Muscle layer of colon (tissue), 2 donors: Measurements from ENCODE around the gene LRRC49.
"Not testable (repeated sequence)": the region's sequence is repeated elsewhere in the genome, so short reads cannot be mapped to it uniquely, and the experiment has no call there.

Experiments used
- H3K27ac ChIP-seq: one replicate; pipeline ENCODE4 v1.7.0; 2013; ENCODE audit warnings: low read depth, mild to moderate bottlenecking, low read length, moderate library complexity
- H3K27me3 ChIP-seq, 2 donors: one replicate each; pipeline ENCODE4 v1.7.0; 2013; ENCODE audit warnings: low read length in 2 of 2, mild to moderate bottlenecking in 2 of 2; ENCODE audit not compliant: insufficient read depth in 2 of 2, control insufficient read depth in 1 of 2
- H3K36me3 ChIP-seq: one replicate; pipeline ENCODE4 v1.7.0; 2013; ENCODE audit warnings: mild to moderate bottlenecking, low read length; ENCODE audit not compliant: insufficient read depth
- H3K4me1 ChIP-seq: one replicate; pipeline ENCODE4 v1.7.0; 2013; ENCODE audit warnings: mild to moderate bottlenecking, low read length; ENCODE audit not compliant: insufficient read depth
- H3K4me3 ChIP-seq, 2 donors: one replicate each; pipeline ENCODE4 v1.7.0; 2013; ENCODE audit warnings: low read length in 2 of 2, low read depth in 1 of 2, mild to moderate bottlenecking in 1 of 2, moderate library complexity in 1 of 2
- H3K9ac ChIP-seq: one replicate; pipeline ENCODE4 v1.7.0; 2013; ENCODE audit warnings: low read length
- H3K9me3 ChIP-seq: one replicate; pipeline ENCODE4 v1.7.0; 2013; ENCODE audit warnings: mild to moderate bottlenecking, low read length
- donor health status: abdominal sarcoma.
- donor health status: Adenocarcinoma of cecum.

The LRRC49 gene

GRCh38 chr15:70963199-70963598 lies 70.6 kb downstream of the LRRC49 start:
- no peaks in the 10 kb centered on the region for H3K27me3 ChIP-seq
- H3K4me3 ChIP-seq: no peak overlapping the region
- H3K27ac ChIP-seq: no peak overlapping the region

DNA sequence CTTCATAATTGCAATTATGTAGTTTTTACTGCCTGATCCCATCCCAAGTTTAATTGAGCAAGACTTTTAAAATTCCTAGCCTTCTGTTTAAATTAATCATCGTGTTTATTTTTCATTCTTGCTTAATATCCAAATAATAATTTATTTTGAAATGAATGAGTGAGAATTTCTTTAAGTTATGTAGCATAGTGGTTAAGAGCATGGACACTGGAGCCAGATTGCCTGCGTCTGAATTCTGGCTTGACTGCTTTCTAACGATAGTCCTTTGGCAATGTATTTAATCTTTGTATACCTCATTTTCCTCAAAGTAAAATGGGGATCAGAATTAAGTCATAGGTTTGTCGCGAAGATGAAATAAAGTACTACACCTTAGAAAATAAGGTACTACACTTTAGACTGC lies 71.4 kb downstream of the LRRC49 start:
- Histone ChIP-seq H3K4me1 (no peaks in the 10 kb centered on the region), H3K9me3 (no peaks in the 10 kb centered on the region), H3K9ac (no peak overlapping the region), H3K27ac (no peak overlapping the region), H3K27me3 (no peaks in the 10 kb centered on the region), H3K4me3 (no peak overlapping the region), H3K36me3 (no peaks in the 10 kb centered on the region)

More at GRCh38 chr15:70963199-70963598, 70.6 kb downstream of the LRRC49 start:
- Histone ChIP-seq H3K9ac (no peak overlapping the region), H3K36me3 (no peaks in the 10 kb centered on the region), H3K9me3 (no peaks in the 10 kb centered on the region), H3K4me1 (no peaks in the 10 kb centered on the region)

DNA sequence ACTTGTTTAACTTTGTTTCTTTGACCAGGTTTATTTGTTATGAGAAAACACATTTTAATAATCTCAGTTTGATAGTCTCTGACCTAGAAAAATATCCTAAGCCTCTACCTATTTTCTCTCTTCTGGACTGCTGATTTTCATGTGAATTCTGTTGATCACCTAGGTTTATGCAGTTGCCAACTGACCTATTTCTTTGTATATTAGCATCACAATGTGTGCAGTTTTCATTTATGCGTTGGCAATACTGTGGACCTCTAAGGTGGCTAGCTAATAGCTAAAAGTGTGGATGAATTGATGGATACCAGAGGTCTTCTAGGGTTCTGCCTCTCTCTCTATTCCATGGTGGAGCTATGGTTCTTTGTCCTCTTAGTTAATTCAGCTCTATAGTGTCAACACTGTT lies 72.1 kb downstream of the LRRC49 start:
- Histone ChIP-seq H3K4me1 (no peaks in the 10 kb centered on the region), H3K9ac (no peak overlapping the region), H3K36me3 (no peaks in the 10 kb centered on the region), H3K4me3 (no peak overlapping the region), H3K27ac (no peak overlapping the region), H3K27me3 (no peaks in the 10 kb centered on the region), H3K9me3 (no peaks in the 10 kb centered on the region)

GRCh38 chr15:70967646-70968045 lies 75.0 kb downstream of the LRRC49 start:
- Histone ChIP-seq H3K4me1 (no peaks in the 10 kb centered on the region), H3K4me3 (no peak overlapping the region), H3K27ac (no peak overlapping the region), H3K27me3 (no peaks in the 10 kb centered on the region), H3K9ac (no peak overlapping the region), H3K36me3 (no peaks in the 10 kb centered on the region), H3K9me3 (no peaks in the 10 kb centered on the region)

- H3K27me3 ChIP-seq: no peaks in the 10 kb centered on the region
- H3K9me3 ChIP-seq: no peaks in the 10 kb centered on the region
- H3K4me3 ChIP-seq: no peak overlapping the region
- H3K4me1 ChIP-seq: no peaks in the 10 kb centered on the region
- no peak overlapping the region for H3K27ac ChIP-seq
- H3K9ac ChIP-seq: no peak overlapping the region
- no peaks in the 10 kb centered on the region for H3K36me3 ChIP-seq
Observed at GRCh38 chr15:70974004-70974832, 81.6 kb downstream of the LRRC49 start.

- Histone ChIP-seq H3K36me3 (no peaks in the 10 kb centered on the region), H3K9me3 (no peaks in the 10 kb centered on the region), H3K4me3 (no peak overlapping the region), H3K27ac (no peak overlapping the region), H3K4me1 (no peaks in the 10 kb centered on the region), H3K9ac (no peak overlapping the region), H3K27me3 (no peaks in the 10 kb centered on the region)
Observed at GRCh38 chr15:70976851-70977250, 84.2 kb downstream of the LRRC49 start.

DNA sequence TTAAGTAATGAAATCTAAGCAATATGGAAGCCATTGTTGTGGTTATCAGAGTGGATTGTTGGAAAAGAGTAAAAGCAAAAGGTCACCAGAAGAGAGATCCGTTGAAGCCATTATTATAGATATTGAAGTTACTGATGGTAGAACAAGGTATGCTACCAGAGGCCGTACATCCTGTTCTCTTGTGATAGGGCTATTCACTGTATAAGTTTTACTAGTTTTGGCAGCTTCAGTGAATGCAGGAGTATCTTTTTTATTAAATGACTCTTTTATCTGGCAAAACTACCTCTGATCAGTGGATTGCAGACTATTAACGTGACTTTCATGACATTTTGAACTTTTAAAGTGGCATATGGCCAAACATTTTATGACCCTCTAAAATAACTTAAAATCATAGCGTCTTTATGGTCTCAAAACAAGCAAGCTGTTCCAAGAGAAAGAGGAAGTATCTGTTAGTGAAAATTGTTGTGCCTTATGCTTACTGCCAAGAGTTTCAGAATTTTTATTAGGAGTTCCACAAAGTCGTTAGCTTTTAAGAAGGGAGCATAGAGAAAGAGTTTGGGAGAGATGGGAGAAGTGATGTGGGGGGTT lies 102.9 kb downstream of the LRRC49 start:
- Histone ChIP-seq H3K27ac (no peak overlapping the region), H3K27me3 (no peaks in the 10 kb centered on the region), H3K36me3 (peaks cover 8% of the 10 kb centered on the region), H3K9me3 (peaks cover 8% of the 10 kb centered on the region), H3K9ac (no peak overlapping the region), H3K4me1 (peaks cover 3% of the 10 kb centered on the region), H3K4me3 (no peak overlapping the region)

DNA sequence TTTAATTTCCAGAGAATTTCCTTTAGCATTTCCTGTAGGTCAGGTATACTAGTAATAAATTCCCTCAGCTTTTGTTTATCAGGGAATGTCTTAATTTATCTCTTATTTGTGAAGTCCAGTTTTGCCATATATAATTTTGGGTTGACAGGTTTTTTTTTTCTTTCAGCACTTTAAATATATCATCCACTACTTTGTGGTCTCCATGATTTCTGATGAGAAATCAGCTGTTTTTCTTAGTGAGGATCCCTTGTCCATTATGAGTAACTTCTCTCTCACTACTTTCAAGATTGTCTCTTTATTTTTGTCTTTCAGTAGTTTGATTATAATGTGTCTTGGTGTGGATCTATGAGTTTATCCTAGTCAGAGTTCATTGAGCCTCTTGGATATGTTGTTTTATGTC lies 105.7 kb downstream of the LRRC49 start:
- Histone ChIP-seq H3K9ac (no peak overlapping the region), H3K36me3 (peaks cover 4% of the 10 kb centered on the region), H3K27ac (no peak overlapping the region), H3K9me3 (peaks cover 8% of the 10 kb centered on the region), H3K27me3 (no peaks in the 10 kb centered on the region), H3K4me3 (no peak overlapping the region), H3K4me1 (peaks cover 3% of the 10 kb centered on the region)

- Histone ChIP-seq H3K9ac (no peak overlapping the region), H3K36me3 (peaks cover 4% of the 10 kb centered on the region), H3K4me3 (no peak overlapping the region), H3K4me1 (no peaks in the 10 kb centered on the region), H3K27me3 (no peaks in the 10 kb centered on the region), H3K27ac (no peak overlapping the region), H3K9me3 (peaks cover 8% of the 10 kb centered on the region)
Observed at GRCh38 chr15:71002316-71002715, 109.7 kb downstream of the LRRC49 start.

- no peak overlapping the region for H3K27ac ChIP-seq
- H3K9ac ChIP-seq: no peak overlapping the region
- H3K4me1 ChIP-seq: no peaks in the 10 kb centered on the region
- H3K27me3 ChIP-seq: no peaks in the 10 kb centered on the region
- peaks cover 8% of the 10 kb centered on the region for H3K9me3 ChIP-seq
- H3K4me3 ChIP-seq: no peak overlapping the region
- H3K36me3 ChIP-seq: peaks cover 4% of the 10 kb centered on the region
Observed at GRCh38 chr15:71003319-71003718, 110.7 kb downstream of the LRRC49 start.

GRCh38 chr15:71004506-71004905 lies 111.9 kb downstream of the LRRC49 start:
- H3K9me3 ChIP-seq, H3K4me1 ChIP-seq, H3K9ac ChIP-seq, H3K27ac ChIP-seq, H3K36me3 ChIP-seq, H3K4me3 ChIP-seq, H3K27me3 ChIP-seq: not testable (repeated sequence)

DNA sequence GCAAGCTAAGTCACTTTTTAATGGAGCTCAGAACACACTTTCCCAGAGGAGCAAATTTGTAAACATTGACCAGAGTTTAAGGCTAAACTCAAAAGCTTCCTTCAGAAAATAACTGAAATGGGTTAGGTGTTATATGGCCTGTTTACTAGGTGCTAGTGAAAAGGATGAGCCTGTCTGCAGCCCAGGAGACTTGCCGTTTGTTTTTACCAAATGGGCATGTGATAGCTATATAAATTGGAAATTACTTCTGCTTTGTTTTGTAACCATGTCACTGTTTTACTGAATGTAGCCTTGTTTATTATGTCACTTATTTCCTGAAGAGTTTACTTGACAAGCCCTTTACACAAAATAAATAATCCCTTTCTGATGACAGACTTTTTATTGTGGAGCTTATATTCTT lies 113.3 kb downstream of the LRRC49 start:
- no peaks in the 10 kb centered on the region for H3K9me3 ChIP-seq
- H3K27me3 ChIP-seq: no peaks in the 10 kb centered on the region
- no peak overlapping the region for H3K27ac ChIP-seq
- no peaks in the 10 kb centered on the region for H3K36me3 ChIP-seq
- H3K4me1 ChIP-seq: no peaks in the 10 kb centered on the region
- H3K4me3 ChIP-seq: no peak overlapping the region
- no peak overlapping the region for H3K9ac ChIP-seq
